HG03066 (cell line): ENCODE results near the gene TNFAIP6.
"Not testable (repeated sequence)": the region's sequence is repeated elsewhere in the genome, so short reads cannot be mapped to it uniquely, and the experiment has no call there.

Source experiments
- ATAC-seq: cut with Tn5 transposase; IDR thresholded peaks from one replicate; pipeline ENCODE4 v1.9.1; 2021; ENCODE audit warnings: low read depth; ENCODE audit not compliant: unreplicated experiment

TNFAIP6 gene

GRCh38 chr2:151410485-151410834 is 53.1 kb downstream of the TNFAIP6 start:
- ATAC-seq, result peak; percentile 35

- no peak for ATAC-seq
Observed at GRCh38 chr2:151417650-151418049, 60.3 kb downstream of the TNFAIP6 start.

DNA sequence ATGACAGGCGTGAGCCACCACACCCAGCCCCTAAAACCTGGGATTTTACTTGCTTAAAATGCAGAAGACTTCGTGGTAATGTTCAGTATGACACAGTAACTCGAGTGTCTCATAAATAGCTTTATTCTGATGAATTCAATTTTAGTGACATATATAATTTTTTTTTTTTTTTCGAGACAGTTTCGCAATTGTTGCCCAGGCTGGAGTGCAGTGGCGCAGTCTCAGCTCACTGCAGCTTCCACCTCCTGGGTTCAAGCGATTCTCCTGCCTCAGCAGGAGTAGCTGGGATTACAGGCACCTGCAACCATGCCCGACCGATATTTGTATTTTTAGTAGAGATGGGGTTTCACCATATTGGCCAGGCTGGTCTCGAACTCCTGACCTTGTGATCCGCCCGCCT is 64.3 kb downstream of the TNFAIP6 start:
- ATAC-seq, result not testable (repeated sequence)

DNA sequence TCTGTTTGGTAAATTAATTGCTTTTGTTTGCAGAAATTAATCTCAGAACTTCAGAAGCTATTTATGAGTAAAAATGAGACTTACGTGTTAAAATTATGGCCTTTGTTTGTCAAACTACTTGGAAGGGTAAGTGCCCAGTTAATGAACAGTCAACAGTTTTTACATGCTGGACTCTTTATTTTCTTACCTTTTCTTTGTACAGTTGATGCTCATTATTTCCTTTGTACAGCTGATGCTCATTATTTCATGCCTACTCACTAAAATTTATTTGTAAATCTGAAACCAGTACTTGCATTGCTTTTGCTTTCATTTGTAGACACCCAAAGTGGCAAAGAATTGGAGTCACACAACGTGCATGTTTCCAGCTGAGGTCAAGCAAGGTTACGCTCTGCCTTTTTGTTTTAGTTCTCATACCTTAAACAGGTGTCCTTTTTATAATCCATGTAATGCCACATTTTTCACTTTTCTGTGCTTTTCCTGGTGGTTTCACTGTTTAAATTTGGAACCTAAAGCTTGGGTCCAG is 65.6 kb downstream of the TNFAIP6 start:
- no peak for ATAC-seq

DNA sequence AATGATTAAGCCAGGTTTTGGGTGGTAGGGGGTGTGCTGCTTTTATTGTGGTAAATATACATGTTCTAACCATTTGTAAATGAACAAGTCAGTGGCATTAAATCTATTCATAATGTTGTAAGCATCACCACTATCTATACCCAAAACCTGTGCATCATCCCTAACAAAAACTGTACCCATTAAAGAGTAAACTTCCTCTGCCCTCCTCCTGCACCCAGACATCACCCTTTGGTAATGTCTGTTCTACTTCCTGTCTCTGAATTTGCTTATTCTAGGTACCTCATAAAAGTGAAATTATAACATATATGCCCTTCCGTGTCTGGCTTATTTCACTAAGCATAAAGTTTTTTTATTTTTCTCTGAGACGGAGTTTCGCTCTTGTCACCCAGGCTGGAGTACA is 66.4 kb downstream of the TNFAIP6 start:
- ATAC-seq, result no peak
